Anterior cingulate cortex (tissue), 58 donors: ENCODE measurements around the gene GLIS1.
"Not testable (repeated sequence)": the region's sequence is repeated elsewhere in the genome, so short reads cannot be mapped to it uniquely, and the experiment has no call there.

ENCODE experiments used
- DNase-seq, 58 donors: peaks; one replicate each; lab custom pipeline; 2025; lab: John Stamatoyannopoulos, UW

The GLIS1 gene

DNA sequence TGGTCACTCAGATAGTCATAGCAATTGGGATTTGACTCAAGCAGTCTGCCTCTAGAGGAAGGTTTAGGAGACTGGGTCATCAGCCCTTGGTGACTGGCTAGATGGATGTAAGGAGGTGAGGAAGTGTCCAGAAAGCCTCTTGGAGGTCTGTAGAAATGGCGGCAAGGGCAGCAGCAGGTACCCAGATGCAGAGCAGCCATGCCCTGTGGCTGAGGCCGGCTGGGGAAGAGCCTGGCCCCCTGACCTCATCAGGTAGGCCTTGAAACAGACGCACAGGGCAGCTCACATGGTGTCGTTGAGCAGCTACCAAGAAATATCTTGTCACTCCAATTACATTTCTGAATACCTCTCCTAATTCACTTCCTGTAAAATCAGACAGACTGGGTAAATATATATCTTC lies 181.6 kb downstream of the GLIS1 start:
- DNase-seq, result no peak

DNA sequence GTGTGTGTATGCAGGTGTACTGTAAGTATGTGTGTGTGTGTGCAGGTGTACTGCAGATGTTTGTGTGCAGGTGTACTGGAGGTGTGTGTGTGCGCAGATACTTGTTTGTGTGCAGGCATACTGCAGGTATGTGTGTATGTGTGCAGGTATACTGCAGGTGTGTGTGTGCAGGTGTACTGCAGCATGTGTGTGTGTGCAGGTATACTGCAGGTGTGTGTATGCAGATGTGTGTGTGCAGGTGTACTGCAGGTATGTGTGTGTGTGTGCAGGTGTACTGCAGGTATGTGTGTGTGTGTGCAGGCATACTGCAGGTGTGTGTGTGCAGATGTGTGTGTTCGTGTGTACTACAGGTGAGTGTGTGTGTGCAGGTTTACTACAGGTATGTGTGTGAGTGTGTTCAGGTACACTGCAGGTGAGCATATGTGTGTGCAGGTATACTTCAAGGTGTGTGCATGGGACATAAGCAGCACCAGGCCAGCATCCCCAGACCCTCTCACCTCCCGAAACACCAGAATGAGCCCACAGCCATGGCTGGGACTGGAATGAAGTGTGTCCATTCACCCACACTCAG lies 182.2 kb downstream of the GLIS1 start:
- DNase-seq, result no peak

- not testable (repeated sequence) for DNase-seq
These were observed 183.2 kb downstream of the GLIS1 start for GRCh38 chr1:53555620-53556326.

DNA sequence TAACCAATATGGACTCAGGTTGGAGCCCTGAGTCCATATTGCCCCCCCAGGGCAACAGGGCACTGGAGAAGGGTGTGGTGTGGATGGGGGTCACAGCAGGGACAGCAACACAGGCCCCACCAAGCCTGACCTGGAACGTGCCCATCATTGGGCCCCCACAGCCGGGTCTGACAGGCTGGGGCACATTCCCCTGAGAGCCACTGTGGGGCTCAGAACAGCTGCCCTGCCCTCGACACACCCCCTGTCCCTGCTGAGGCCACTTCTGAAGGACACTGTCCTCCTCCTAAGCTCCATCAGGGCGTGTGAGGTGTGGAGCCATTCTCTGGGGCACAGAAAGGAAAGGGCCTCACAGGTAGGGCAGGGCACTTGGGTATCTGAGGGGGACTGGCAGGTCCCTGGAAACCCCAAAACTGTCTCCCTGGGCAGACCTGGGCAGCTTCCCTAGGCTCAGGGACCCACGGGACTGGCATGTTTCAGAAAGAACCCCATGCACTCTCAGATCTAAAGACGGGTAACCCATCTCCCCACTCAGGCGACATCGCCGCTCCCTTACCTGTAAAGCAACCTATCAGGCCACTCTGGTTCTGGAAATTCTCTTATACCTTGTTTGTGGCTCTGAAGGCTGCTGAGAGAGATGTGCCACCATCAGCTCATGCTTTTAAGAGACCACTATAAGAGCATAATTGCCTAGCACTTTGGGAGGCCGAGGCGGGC lies 184.2 kb downstream of the GLIS1 start:
- no peak for DNase-seq

DNA sequence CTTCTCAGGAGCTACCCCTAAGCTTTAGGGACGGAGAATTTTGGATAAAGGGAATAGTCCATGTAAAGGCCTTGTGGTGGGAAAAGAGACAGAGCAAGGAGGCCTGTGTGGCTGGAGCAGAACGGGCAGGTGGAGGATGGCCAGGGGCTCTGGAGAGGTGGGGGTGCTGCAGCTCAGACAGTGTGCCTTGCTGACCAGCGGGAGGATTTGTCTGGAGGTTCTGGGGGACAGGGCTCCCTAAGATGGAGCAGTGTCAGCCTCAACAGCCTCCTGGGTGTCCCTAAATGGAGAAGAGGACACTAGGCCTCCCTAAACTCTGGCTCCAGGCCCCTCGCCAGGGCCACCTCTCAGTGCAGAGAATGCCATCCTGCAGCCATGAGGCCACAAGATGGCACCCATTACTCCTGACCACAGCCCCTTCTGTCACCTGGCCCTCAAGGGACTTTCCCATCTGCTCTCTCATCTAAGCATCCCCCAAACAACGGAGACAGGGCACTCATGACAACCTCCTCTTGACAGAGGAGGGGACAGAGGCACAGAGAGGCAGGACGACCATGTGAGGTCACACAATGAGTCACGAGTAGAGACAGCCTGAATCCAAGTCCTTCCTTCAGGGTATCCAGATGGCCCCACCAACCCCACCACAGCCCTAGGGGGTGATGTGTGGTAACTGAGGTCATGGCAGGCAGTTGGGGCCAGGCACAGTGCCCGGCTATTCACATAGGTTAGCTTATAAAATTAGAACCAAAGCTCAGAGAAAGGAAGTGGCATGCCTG lies 185.0 kb downstream of the GLIS1 start:
- DNase-seq, result no peak

DNA sequence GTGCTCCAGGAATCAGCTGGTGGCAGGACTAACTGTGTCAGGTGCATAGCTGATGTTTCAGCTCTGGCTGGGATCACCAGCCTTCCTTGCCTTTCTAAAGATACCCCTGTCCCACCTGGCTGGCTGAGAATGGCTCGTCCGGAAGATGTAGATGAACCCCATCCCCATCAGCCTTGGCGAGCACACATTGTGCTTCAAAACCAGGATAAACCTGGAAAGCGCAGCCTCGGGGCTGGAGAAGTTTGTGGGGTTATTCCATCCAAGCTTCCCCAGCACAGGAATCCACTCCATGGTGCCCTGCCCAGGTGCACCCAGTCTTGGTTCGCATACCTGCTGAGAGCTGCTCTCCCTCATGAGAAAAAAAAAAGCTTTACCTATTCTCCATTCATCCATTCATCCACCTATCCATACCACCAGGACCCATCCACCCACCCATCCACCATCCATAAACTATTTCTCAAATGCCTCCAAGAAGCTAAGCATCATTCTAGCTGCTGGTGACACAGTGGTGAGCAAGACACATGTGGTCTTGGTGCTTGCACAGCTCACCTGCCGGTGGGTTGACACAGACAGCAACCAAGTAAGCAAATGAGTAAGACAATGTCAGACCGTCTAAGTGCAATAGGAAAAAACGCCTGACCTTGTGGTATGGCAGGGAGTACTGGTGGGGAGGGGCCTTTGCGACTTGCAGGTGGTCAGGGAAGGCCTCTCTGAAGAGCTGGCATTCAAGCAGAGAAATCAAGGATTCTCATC lies 185.8 kb downstream of the GLIS1 start:
- DNase-seq, result no peak

GRCh38 chr1:53552146-53552861 lies 186.7 kb downstream of the GLIS1 start:
- DNase-seq, result no peak

DNA sequence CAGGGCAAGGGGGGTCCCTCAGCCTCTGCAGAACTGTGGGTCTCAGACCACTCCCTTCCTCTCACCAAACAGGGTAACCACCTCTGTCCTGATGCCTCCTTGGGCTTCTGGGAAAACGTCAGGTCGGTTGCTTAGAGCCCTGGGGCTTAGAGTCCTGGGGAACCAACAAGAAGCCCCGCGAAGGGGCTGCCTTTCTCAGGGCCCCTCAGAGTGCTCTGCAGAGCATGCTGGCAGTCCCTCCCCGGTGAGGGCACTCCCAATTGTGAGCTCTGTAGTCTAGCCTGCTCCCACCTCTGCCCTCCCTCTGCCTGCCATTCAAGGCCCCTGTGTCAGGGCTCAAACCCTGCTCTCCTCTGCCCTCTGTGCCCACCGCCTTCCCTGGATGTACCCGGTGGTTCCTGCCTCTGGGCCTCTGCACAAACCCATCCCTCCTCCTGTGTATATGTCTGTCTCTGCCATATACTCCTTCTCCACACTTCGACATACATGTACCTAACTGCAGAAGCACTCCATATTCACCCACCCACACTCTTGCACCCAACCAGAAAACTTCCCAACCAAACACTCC lies 187.5 kb downstream of the GLIS1 start:
- DNase-seq, result no peak

DNA sequence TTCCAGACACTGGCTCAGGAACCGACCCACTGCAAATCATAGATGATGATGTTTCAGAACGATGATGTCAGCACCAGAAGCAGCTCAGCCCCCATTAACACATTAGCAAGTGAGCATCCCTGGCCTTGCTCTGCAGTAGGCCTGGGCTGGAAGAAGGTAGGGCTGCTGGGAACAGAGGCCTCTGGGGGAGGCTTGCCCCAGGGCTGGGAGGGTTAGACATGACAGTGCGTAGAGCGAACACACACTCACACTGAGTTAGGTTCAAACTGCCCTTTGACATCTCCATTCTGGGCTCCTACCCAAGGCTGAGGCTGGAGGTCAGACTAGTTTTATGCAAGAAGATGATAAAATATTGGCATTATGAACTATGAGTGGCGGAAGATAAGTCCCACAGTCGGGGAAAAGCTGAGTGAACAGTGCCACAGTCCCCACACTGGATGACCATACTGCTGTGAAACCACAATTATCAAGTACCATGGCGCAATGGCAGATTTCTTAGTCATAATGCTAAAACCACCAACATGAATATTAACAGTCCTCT lies 188.7 kb downstream of the GLIS1 start:
- DNase-seq, result no peak

DNA sequence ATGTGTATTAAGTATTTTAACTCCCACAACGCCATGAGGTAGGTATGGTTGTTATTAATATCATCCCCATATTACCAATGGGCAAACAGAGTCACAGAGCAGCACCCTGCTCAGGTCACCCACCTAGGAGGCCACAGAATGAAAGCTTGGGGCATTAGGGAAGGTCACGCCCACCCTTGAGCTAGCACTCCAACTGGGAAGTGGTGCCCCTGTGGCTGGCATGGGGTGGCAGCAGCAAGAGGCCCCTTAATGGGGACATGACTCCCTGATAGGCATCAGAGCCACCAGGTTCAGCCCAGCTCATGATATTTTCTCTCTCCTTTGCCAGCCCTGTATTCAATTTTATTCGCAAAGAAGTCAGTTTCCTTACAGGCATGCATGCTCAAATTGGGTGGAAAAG lies 189.2 kb downstream of the GLIS1 start:
- DNase-seq, result no peak

DNA sequence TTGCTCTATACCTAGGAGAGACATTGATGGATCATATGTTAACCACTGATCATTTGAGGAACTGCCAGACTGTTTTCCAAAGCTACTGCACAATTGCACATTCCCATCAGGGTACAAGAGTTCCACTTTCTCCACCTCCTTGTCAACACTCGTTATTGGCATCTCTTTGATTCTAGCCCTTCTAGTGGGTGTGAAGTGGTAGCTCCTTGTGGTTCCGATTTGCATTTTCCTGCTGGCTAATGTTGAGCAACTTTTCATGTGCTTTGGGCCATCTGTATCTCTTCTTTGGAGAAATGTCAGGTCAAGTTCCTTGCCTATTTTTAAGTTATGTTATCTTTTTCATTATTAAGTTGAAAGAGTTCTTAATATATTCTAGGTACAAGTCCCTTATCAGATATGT lies 189.7 kb downstream of the GLIS1 start:
- no peak for DNase-seq

DNA sequence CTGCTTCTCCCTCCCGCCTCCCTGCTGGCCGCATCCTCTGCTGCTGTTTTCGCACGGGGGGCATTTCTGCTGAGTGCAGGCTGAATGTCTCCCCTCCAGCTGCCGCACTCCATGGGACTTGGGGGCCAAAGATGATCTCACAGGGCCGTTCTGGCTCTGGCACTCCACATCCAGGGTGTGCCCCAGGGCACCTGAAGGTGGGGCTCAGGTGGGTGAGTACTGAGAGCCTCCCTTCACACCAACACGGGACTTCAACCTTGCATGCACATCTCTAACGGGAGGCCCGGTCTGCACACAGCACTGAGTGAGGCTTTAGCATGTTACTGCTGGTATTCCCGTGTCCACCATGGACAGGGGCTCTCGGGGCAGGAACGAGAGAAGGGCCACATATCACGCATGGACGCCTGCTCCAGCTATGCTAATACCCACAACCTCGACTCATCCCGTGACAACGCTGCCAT lies 190.9 kb downstream of the GLIS1 start:
- DNase-seq, result no peak

GRCh38 chr1:53547231-53547790 lies 191.7 kb downstream of the GLIS1 start:
- DNase-seq, result no peak

DNA sequence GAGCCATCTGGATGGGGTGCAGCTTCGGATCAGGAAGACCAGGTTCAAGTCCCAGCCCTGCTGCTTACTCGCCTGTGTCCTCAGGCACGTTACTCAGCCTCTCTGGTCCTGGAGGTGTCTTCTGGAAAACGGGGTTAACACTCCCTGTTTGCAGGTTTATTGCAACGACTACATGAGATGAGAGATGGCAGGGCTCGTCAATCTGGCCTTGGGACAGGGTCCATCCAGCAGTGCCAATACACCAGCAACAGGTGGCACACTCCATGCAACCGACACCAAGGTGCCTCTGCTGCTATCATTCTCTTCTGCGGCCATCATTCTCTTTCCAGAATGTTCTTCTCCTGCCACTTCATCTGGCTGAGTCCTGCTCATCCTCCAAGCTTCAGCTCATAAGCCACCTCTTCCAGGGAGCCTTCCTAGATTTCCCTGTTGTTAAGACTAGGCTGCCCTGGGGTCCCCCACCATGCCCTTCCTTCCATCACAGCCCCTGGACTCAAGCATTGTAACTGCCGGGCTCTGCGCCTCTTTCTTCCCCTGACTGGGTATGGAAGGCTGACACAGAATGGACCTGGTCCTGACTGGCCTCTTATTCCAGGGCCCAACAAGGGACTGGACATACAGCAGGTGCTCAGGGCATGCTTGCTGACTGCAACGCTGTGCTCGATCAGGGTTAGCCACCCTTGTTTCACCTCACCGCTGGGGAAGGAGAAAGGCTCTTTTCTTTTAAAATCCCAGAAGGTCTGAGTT lies 192.4 kb downstream of the GLIS1 start:
- DNase-seq, result no peak

- no peak for DNase-seq
These were observed 193.1 kb downstream of the GLIS1 start for GRCh38 chr1:53545663-53546408.

DNA sequence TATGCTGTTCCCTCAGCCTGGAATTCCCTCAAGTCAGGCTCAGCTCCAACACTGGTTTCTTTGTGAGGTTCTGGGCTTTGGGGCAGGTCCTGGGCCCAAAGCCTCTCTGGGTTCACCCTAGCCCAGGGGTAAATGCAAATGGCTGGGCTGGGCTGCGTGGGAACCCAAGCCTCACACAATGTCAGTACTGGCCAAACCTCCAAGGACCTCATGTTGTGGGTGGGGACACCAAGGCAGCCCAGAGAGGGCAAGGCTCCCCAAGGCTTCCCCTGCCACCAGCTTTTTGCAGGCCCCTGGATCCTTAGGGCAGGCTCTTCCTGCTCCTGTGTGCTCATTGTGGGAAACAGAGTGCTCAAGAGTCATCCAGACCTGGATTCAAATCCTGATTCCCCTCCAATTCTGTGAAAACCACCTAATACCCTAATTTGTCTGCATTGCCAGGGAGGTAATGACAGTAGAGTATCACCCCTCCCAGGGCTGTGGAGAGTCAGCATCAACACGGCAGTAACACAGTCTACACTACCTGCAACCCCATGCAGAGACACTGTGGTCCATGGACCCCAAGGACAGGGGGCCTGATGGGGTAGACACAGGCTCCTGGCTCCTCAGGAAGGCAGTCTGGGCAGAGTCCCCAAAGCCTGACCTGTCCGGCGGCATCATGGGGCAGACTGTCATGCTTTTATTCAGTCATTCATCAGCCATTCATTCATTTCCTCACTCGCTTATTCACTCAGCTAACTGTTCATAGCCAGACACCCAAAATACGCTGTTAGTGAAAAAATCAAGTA lies 194.0 kb downstream of the GLIS1 start:
- DNase-seq, result no peak
